Mesenchymal stem cell (in vitro differentiated cells and primary cell): ENCODE data around the gene PLAAT2.
"Not testable (repeated sequence)": the region's sequence is repeated elsewhere in the genome, so short reads cannot be mapped to it uniquely, and the experiment has no call there.

Experiments
- DNase-seq: peaks from one replicate; pipeline ENCODE4 v3.0.0-alpha.2; 2013
- H2AFZ ChIP-seq: one replicate; pipeline ENCODE4 v1.6.1; 2013; ENCODE audit warnings: low read depth, mild to moderate bottlenecking, control low read depth, inconsistent platforms, low read length, moderate library complexity
- H2AK5ac ChIP-seq: 2 replicates; pipeline ENCODE4 v1.6.1; 2013; ENCODE audit warnings: low read length, moderate library complexity, mild to moderate bottlenecking, inconsistent platforms; ENCODE audit not compliant: severe bottlenecking
- H2BK120ac ChIP-seq: one replicate; pipeline ENCODE4 v1.6.1; 2013; ENCODE audit warnings: low read depth, mild to moderate bottlenecking, inconsistent platforms, low read length, moderate library complexity
- H2BK12ac ChIP-seq, 2 experiments: one replicate each; pipeline ENCODE4 v1.6.1; 2013; ENCODE audit warnings: inconsistent platforms in 2 of 2, low read length in 2 of 2, mild to moderate bottlenecking in 2 of 2, moderate library complexity in 2 of 2, control low read depth in 1 of 2
- H2BK15ac ChIP-seq: one replicate; pipeline ENCODE4 v1.6.1; 2013; ENCODE audit warnings: mild to moderate bottlenecking, low read depth, inconsistent platforms; ENCODE audit not compliant: poor library complexity, severe bottlenecking
- H2BK5ac ChIP-seq: 2 replicates; pipeline ENCODE4 v1.6.1; 2013; ENCODE audit warnings: low read depth, mild to moderate bottlenecking, low read length, control low read depth, inconsistent platforms; ENCODE audit not compliant: poor library complexity, severe bottlenecking
- H3K14ac ChIP-seq, 2 experiments: one replicate each; pipeline ENCODE4 v1.6.1; 2013; ENCODE audit warnings: inconsistent platforms in 2 of 2, low read length in 2 of 2, control low read depth in 1 of 2, mild to moderate bottlenecking in 1 of 2, moderate library complexity in 1 of 2
- H3K18ac ChIP-seq, 2 experiments: one replicate each; pipeline ENCODE4 v1.6.1; 2013; ENCODE audit warnings: inconsistent platforms in 2 of 2, low read length in 2 of 2, control low read depth in 1 of 2, low read depth in 1 of 2, mild to moderate bottlenecking in 1 of 2
- H3K23ac ChIP-seq, 2 experiments: one replicate each; pipeline ENCODE4 v1.6.1; 2013; ENCODE audit warnings: inconsistent platforms in 2 of 2, low read length in 2 of 2, mild to moderate bottlenecking in 2 of 2, moderate library complexity in 2 of 2, control low read depth in 1 of 2
- H3K27ac ChIP-seq: 2 replicates; pipeline ENCODE4 v1.5.1; 2013; ENCODE audit warnings: mild to moderate bottlenecking, moderate library complexity, low read length, control low read depth, inconsistent platforms; ENCODE audit not compliant: poor library complexity, severe bottlenecking
- H3K27me3 ChIP-seq, 2 experiments: 2 replicates each; pipeline versions ENCODE4 v1.6.1 to v1.7.0; 2013; ENCODE audit warnings: low read length in 2 of 2, mild to moderate bottlenecking in 2 of 2, moderate library complexity in 2 of 2, control low read depth in 1 of 2, inconsistent platforms in 1 of 2; ENCODE audit not compliant: control insufficient read depth in 1 of 2, insufficient read depth in 1 of 2
- H3K36me3 ChIP-seq, 2 experiments: 2 replicates each; pipeline versions ENCODE4 v1.6.1 to v1.7.0; 2013; ENCODE audit warnings: low read length in 2 of 2, control low read depth in 1 of 2, inconsistent platforms in 1 of 2, low read depth in 1 of 2, mild to moderate bottlenecking in 1 of 2; ENCODE audit not compliant: insufficient read depth in 2 of 2, control insufficient read depth in 1 of 2
- H3K4ac ChIP-seq, 2 experiments: one replicate each; pipeline ENCODE4 v1.6.1; 2013; ENCODE audit warnings: inconsistent platforms in 2 of 2, low read length in 2 of 2, mild to moderate bottlenecking in 2 of 2, moderate library complexity in 2 of 2, control low read depth in 1 of 2, low read depth in 1 of 2
- H3K4me1 ChIP-seq: 2 replicates; pipeline ENCODE4 v1.6.1; 2013; ENCODE audit warnings: low read depth, low read length, control low read depth; ENCODE audit not compliant: control insufficient read depth, insufficient read depth
- H3K4me2 ChIP-seq: 2 replicates; pipeline ENCODE4 v1.6.1; 2013; ENCODE audit warnings: low read length, mild to moderate bottlenecking, inconsistent platforms; ENCODE audit not compliant: poor library complexity, severe bottlenecking
- H3K4me3 ChIP-seq, 2 experiments: 2 replicates each; pipeline versions ENCODE4 v1.5.1 to v1.7.0; 2013; ENCODE audit warnings: low read length in 2 of 2, mild to moderate bottlenecking in 2 of 2, control low read depth in 1 of 2, low read depth in 1 of 2; ENCODE audit not compliant: insufficient read depth in 1 of 2
- H3K79me1 ChIP-seq: replicated peaks from 2 replicates; pipeline ENCODE4 v1.6.1; 2013; ENCODE audit warnings: mild to moderate bottlenecking, control low read depth, low read length, inconsistent platforms; ENCODE audit not compliant: poor library complexity, severe bottlenecking
- H3K9ac ChIP-seq: 2 replicates; pipeline ENCODE4 v1.7.0; 2013; ENCODE audit warnings: mild to moderate bottlenecking, low read length, moderate library complexity
- H3K9me3 ChIP-seq: 2 replicates; pipeline ENCODE4 v1.7.0; 2013; ENCODE audit warnings: mild to moderate bottlenecking, low read length; ENCODE audit not compliant: control insufficient read depth
- H4K8ac ChIP-seq: one replicate; pipeline ENCODE4 v1.6.1; 2013; ENCODE audit warnings: inconsistent platforms, mild to moderate bottlenecking, low read length, moderate library complexity
- H4K91ac ChIP-seq: one replicate; pipeline ENCODE4 v1.6.1; 2013; ENCODE audit warnings: mild to moderate bottlenecking, low read length, inconsistent platforms
- WGBS: methylation state at CpG from one replicate; pipeline ENCODE4 v1.1.7; 2013; ENCODE audit warnings: mixed read lengths; 5-methylcytosine and 5-hydroxymethylcytosine counted together

The PLAAT2 gene

GRCh38 chr11:63551091-63551888, 11.9 kb downstream of the PLAAT2 start:
- H3K9ac ChIP-seq = no peak overlapping the region
- H4K8ac ChIP-seq = no peak overlapping the region
- H3K9me3 ChIP-seq = no peaks in the 10 kb centered on the region
- peaks cover 0 to 8% of the 10 kb centered on the region in 2 experiments for H3K27me3 ChIP-seq
- H2AK5ac ChIP-seq = no peak overlapping the region
- no peak for DNase-seq
- 91% methylated on average over 27 of the region's 27 CpGs for WGBS
- no peaks in the 10 kb centered on the region for H3K36me3 ChIP-seq
- no peak overlapping the region for H2BK12ac ChIP-seq
- H2AFZ ChIP-seq = no peak overlapping the region
- no peak overlapping the region for H3K4ac ChIP-seq
- H3K14ac ChIP-seq = no peak overlapping the region
- no peak overlapping the region for H3K23ac ChIP-seq
- no peaks in the 10 kb centered on the region for H3K79me1 ChIP-seq
- no peak overlapping the region for H2BK120ac ChIP-seq
- H3K4me1 ChIP-seq = peaks cover 8% of the 10 kb centered on the region
- no peak overlapping the region for H2BK15ac ChIP-seq
- no peak overlapping the region for H3K27ac ChIP-seq
- H3K18ac ChIP-seq = no peak overlapping the region
- H2BK5ac ChIP-seq = no peak overlapping the region
- no peak overlapping the region for H3K4me3 ChIP-seq
- no peak overlapping the region for H3K4me2 ChIP-seq
- H4K91ac ChIP-seq = no peak overlapping the region

GRCh38 chr11:63550156-63550700, 13.0 kb downstream of the PLAAT2 start:
- H3K27ac ChIP-seq, H3K14ac ChIP-seq, H3K4ac ChIP-seq, H3K27me3 ChIP-seq, H3K23ac ChIP-seq, H3K9me3 ChIP-seq, H2BK15ac ChIP-seq, H3K9ac ChIP-seq, H3K4me2 ChIP-seq, H2BK5ac ChIP-seq, H2AK5ac ChIP-seq, DNase-seq, H2BK12ac ChIP-seq, H3K79me1 ChIP-seq, H3K4me3 ChIP-seq, H2BK120ac ChIP-seq, H4K91ac ChIP-seq, H3K4me1 ChIP-seq, H4K8ac ChIP-seq, H3K36me3 ChIP-seq, H2AFZ ChIP-seq, H3K18ac ChIP-seq: not testable (repeated sequence)
- 89% methylated on average over 29 of the region's 31 CpGs for WGBS

GRCh38 chr11:63549411-63549810, 13.8 kb downstream of the PLAAT2 start:
- no peak for DNase-seq
- Histone ChIP-seq H3K4me2 (no peak overlapping the region), H3K36me3 (peaks cover 0 to 15% of the 10 kb centered on the region in 2 experiments), H2BK12ac (no peak overlapping the region), H3K27ac (no peak overlapping the region), H3K4me1 (peaks cover 8% of the 10 kb centered on the region), H3K18ac (no peak overlapping the region), H2BK120ac (no peak overlapping the region), H3K4me3 (no peak overlapping the region), H2BK5ac (no peak overlapping the region), H3K9ac (no peak overlapping the region), H3K14ac (no peak overlapping the region), H3K9me3 (no peaks in the 10 kb centered on the region), H2BK15ac (no peak overlapping the region), H2AK5ac (no peak overlapping the region), H4K91ac (no peak overlapping the region), H4K8ac (no peak overlapping the region), H2AFZ (no peak overlapping the region), H3K27me3 (no peaks in the 10 kb centered on the region), H3K79me1 (no peaks in the 10 kb centered on the region), H3K23ac (no peak overlapping the region), H3K4ac (no peak overlapping the region)
- WGBS = 88% methylated on average over 4 of the region's 4 CpGs

GRCh38 chr11:63548178-63548577, 15.0 kb downstream of the PLAAT2 start:
- no peak overlapping the region for H3K9ac ChIP-seq
- H3K14ac ChIP-seq = no peak overlapping the region
- DNase-seq = no peak
- peaks cover 3% of the 10 kb centered on the region for H3K4me1 ChIP-seq
- H2AFZ ChIP-seq = no peak overlapping the region
- no peak overlapping the region for H4K8ac ChIP-seq
- H3K27me3 ChIP-seq = no peaks in the 10 kb centered on the region
- H2BK5ac ChIP-seq = no peak overlapping the region
- no peak overlapping the region for H3K4ac ChIP-seq
- H3K27ac ChIP-seq = no peak overlapping the region
- no peak overlapping the region for H3K4me2 ChIP-seq
- H3K23ac ChIP-seq = no peak overlapping the region
- no peaks in the 10 kb centered on the region for H3K79me1 ChIP-seq
- H2BK12ac ChIP-seq = no peak overlapping the region
- no peak overlapping the region for H2BK120ac ChIP-seq
- peaks cover 0 to 16% of the 10 kb centered on the region in 2 experiments for H3K36me3 ChIP-seq
- no peak overlapping the region for H2BK15ac ChIP-seq
- no peak overlapping the region for H3K18ac ChIP-seq
- H2AK5ac ChIP-seq = no peak overlapping the region
- H4K91ac ChIP-seq = no peak overlapping the region
- no peaks in the 10 kb centered on the region for H3K9me3 ChIP-seq
- H3K4me3 ChIP-seq = no peak overlapping the region
- WGBS = 61% methylated on average over 4 of the region's 4 CpGs
